ENCODE results near the gene SLC27A1. TPM values are rescaled to one million over a fixed set of nuclear protein-coding genes. Genes with fewer than 3 reads are reported as not detected.

Gene SLC27A1
- 13.3 TPM for polyA plus RNA-seq (2013, experiment 1 of 2; ENCODE audit: insufficient read length)
- polyA plus RNA-seq (2013, experiment 2 of 2; ENCODE audit: insufficient read length): 13.3 TPM

DNA sequence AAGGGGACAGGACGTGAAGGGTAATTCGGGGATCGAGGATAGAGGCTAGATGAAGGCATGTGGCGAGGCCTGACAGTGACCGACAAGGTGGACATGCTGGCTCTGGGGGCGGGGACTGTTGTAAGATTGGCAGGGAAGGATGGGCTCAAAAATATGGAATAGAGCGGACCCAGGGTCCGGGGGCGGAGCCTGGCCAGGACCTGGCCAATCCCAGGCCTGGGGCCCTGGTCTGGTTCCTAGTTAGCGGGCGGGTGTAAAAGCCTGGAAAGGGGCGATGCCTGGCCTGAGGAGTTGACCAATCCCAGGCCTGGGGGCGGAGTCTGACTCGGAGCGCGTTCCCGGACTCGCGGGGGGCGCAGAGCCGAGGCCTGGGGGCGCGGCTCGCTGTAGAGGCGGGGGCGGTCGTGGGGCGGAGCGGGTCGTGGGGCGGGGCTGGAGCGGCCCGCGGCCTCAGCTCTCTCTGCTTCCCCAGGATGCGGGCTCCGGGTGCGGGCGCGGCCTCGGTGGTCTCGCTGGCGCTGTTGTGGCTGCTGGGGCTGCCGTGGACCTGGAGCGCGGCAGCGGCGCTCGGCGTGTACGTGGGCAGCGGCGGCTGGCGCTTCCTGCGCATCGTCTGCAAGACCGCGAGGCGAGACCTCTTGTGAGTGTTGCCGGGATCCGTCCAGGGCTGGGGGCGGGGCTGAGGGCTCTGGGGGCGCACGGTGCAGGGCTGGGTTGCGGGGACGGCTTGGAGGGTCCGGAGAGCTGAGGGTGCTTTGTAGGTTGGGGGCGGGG lies at the start of gene SLC27A1:
Gene SLC27A1, plus strand, starts transcription at position 457 of the 774 bp plus-strand sequence. Its CDS starts 17 bp downstream, at position 474.
- peak; percentile 99 for DNase-seq

DNA sequence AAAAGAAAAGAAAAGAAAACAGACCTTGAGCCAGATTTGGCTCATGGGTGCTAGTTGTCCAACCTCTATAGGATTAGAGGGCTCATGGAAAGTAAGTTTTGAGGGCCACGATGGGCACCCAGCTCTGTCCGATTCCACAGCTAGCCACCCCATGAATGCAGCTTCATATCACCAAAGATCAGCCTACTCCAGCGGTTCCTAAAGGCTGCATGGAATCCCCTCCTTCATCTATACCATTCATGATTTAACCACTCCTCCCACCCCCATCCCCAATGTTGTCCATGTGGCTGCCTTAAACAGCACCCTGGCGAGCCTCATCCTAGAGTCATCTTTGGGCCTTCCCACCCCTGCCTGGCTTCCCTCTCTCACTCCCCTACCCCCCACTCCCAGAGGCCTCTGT lies 48.4 kb upstream of the SLC27A1 start:
- no peak for DNase-seq

GRCh38 chr19:17423429-17424208 lies 46.7 kb upstream of the SLC27A1 start:
- no peak for DNase-seq

GRCh38 chr19:17424743-17425365 lies 45.5 kb upstream of the SLC27A1 start:
- DNase-seq: no peak

DNA sequence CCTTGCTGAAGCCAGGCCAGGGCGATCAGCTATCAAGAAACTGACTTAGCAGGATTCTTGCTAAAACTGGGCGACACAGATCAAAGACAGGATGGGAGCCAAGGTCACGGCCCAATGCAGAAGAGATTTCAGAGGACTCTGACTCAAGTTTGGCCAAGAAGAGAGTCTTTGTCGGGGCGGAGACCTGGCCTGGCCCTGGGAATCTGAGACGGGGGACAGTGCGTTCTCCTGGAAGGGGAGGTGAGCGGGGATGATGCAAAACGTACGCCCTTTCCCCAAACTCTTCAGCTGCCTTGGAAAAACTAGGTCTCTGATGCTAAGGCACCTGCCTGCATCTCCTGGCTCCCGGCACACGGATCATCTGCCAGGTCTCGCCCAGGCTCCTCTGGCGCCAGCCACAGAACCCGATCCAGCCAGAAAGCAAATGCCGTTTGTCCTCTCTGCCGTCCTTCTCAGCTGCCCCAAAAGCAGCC lies 40.6 kb upstream of the SLC27A1 start:
- no peak for DNase-seq

DNA sequence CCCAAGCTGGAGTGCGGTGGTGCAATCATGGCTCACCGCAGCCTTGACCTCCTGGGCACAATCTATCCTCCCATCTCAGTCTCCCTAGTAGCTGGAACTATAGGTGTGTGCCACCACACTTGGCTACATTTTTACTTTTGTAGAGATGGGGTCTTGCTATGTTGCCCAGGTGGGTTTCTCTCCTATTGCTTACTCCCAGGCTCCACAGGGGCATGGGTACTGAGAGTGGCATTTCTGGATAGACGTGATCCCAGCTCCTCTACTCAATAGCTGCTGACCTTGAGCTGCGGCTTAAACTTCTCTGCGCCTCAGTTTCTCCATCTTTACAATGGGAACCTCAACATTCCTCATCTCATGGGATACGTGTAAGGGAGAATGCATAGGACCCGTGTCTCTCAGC lies 38.9 kb upstream of the SLC27A1 start:
- no peak for DNase-seq

- no peak for DNase-seq
Measured at GRCh38 chr19:17435218-17435617, 35.1 kb upstream of the SLC27A1 start.

DNA sequence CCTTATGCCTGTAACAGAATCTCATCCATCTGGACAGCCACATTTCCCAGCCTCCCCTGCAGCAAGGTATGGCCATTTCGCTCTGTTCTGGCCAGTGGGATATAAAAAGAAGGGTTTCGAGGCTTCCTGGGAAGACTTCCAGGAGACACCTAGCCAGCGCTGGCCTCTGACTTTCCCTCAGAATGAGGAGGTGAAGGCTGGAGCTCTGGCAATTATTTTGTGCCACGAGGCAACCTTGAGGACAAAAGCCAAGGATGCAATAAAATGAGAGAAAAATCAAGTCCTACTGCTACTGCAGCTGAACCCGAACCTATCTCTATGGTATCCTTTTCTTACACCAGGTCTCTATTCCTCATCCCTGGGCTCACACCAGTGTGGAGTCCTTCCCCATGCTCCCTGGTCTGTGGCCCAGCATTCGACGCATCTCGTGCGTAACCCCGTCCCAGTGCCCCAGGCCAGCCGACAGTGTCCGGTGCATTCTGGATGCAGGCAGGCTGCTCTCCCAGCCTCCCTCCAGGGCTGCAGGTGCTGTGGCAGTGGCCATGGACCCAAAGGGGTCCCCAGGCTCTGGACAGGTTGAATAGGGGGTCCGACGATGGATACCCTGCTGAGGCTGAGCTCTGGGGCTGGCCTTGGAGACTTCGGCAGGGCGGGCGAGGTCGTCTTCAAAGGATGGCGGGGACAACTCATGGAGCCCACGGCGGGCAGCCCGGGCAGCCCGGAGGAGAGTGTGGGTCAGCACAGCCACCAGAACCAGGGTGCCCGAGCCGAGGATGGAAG lies 34.0 kb upstream of the SLC27A1 start:
- DNase-seq: no peak

GRCh38 chr19:17436874-17437267 lies 33.5 kb upstream of the SLC27A1 start:
- DNase-seq: no peak

GRCh38 chr19:17441241-17442021 lies 28.9 kb upstream of the SLC27A1 start:
- DNase-seq: peak; percentile 26

DNA sequence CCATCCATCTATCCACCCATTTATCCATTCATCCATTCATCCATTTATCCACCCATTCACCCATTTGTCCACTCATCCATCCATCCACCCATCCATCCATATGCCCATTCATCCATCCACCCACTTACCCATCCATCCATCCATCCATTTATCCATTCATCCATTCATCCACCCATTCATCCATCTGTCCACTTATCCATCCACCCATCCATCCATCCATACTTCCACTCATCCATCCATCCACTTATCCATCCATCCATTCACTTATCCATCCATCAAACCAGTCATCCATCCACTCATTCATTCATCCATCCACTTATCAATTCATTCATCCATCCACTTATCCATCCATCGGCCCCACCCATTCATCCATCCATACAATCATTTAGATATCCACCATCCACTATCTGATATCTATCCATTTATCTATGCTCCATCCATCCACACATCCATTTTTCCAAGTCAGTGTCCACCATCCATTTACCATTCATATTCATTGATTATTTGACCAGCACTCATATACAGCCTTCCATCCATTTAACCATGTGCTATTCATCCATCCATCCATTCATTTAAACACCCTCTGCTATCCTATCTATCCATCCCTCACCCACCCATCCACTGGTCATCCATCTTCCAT lies 24.7 kb upstream of the SLC27A1 start:
- DNase-seq: no peak

- no peak for DNase-seq
Measured at GRCh38 chr19:17447704-17448130, 22.6 kb upstream of the SLC27A1 start.

DNA sequence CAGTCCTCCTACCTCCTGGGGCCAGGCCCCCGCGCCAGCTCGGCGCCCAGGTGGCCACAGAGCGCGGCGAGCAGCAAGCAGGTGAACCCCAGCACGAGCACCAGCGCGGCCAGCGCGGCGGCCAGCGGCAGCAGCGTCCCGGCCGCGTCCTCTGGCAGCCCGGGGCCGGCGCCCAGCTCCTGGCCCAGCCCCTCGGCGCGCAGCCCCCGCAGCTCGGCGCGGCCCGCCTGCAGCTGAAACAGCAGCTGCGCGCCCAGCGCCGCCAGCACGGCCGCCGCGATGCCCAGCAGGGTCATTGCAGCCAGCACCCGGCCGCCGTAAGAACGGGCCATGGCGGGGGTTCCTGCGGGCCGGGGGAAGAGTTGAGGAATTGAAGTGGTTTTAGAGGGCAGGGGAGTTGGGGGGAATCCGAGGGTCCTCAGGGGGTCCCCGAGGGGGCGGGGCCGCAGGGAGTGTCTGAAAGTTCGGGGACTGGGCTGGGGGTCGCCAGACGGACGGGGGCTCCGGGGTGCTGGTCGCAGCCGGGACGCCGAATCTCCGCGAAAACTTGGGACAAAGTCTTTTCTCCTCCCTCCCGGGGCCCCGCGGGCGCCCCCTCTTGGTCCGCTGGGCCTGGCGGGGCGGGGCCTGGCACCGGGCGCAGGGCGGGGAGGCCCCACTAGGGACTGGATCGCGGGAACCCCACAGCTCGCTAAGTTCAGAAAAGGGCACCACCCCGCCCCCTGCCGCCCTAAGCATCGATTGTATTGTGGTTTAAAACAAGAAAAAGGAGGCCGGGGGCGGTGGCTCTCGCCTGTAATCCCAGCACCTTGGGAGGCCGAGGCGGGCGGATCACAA lies 22.0 kb upstream of the SLC27A1 start, which contains the start of gene TMEM221:
Gene TMEM221, minus strand, starts transcription at position 538 of the 837 bp plus-strand sequence. Its CDS starts 206 bp downstream, at position 332.
- no peak for DNase-seq

- no peak for DNase-seq
Measured at GRCh38 chr19:17450264-17451075, 19.9 kb upstream of the SLC27A1 start.

GRCh38 chr19:17451820-17452219 lies 18.5 kb upstream of the SLC27A1 start:
- no peak for DNase-seq

GRCh38 chr19:17454576-17455071 lies 15.7 kb upstream of the SLC27A1 start:
- DNase-seq: no peak

GRCh38 chr19:17455308-17456123 lies 14.8 kb upstream of the SLC27A1 start:
- DNase-seq: no peak

GRCh38 chr19:17456127-17456526 lies 14.2 kb upstream of the SLC27A1 start:
- DNase-seq: no peak

Data from fibroblast of skin of abdomen (primary cell).